Neural cell (in vitro differentiated cells): ENCODE results near the gene RTN4R. TPM values are rescaled to one million over a fixed set of nuclear protein-coding genes. Genes with fewer than 3 reads are reported as not detected.

ENCODE experiments used
- H2AFZ ChIP-seq: fragments of 200-600, 300-800 bp; sonication (generic), shearing (Covaris generic); 2 replicates; pipeline ENCODE4 v1.6.0; 2014; ENCODE audit warnings: low read depth, mild to moderate bottlenecking, antibody characterized with exemption, low read length, moderate library complexity
- H3F3A ChIP-seq: fragments of 200-600 bp; shearing (Covaris generic); 2 replicates; pipeline ENCODE4 v1.6.1; 2016; ENCODE audit warnings: mild to moderate bottlenecking, moderate library complexity, mixed read lengths, antibody characterized with exemption, low read length; ENCODE audit not compliant: insufficient read depth, poor library complexity, severe bottlenecking
- H3K27ac ChIP-seq: fragments of 200-600, 300-800 bp; sonication (generic), shearing (Covaris generic); 2 replicates; pipeline ENCODE4 v1.5.1; 2014; ENCODE audit warnings: mild to moderate bottlenecking, low read length, moderate library complexity
- H3K27me3 ChIP-seq: fragments of 300-800, 200-600 bp; sonication (generic), shearing (Covaris generic); 2 replicates; pipeline ENCODE4 v1.6.0; 2014; ENCODE audit warnings: mild to moderate bottlenecking, low read depth, low read length, moderate library complexity; ENCODE audit not compliant: insufficient read depth
- H3K36me3 ChIP-seq: fragments of 300-800, 200-600 bp; sonication (generic), shearing (Covaris generic); 2 replicates; pipeline ENCODE4 v1.5.1; 2014; ENCODE audit warnings: mild to moderate bottlenecking, antibody characterized with exemption, low read length, moderate library complexity; ENCODE audit not compliant: insufficient read depth
- H3K4me2 ChIP-seq: fragments of 300-800, 200-600 bp; sonication (generic), shearing (Covaris generic); 2 replicates; pipeline ENCODE4 v1.6.0; 2014; ENCODE audit warnings: mild to moderate bottlenecking, low read length
- H3K4me3 ChIP-seq: fragments of 300-800, 200-600 bp; sonication (generic), shearing (Covaris generic); 2 replicates; pipeline ENCODE4 v1.5.1; 2014; ENCODE audit warnings: mild to moderate bottlenecking, low read length, moderate library complexity
- H3K79me2 ChIP-seq: fragments of 200-600 bp; shearing (Covaris generic); replicated peaks from 2 replicates; pipeline ENCODE4 v1.6.0; 2014; ENCODE audit warnings: mild to moderate bottlenecking, low read length, moderate library complexity; ENCODE audit not compliant: insufficient read depth
- H3K9ac ChIP-seq: fragments of 300-800, 200-600 bp; sonication (generic), shearing (Covaris generic); 2 replicates; pipeline ENCODE4 v1.6.1; 2016; ENCODE audit warnings: mild to moderate bottlenecking, low read length, mixed read lengths
- H3K9me2 ChIP-seq: fragments of 200-600 bp; shearing (Covaris generic); 2 replicates; pipeline ENCODE4 v1.6.1; 2016; ENCODE audit warnings: mild to moderate bottlenecking, low read length, mixed read lengths; ENCODE audit not compliant: insufficient read depth
- H3K9me3 ChIP-seq: fragments of 200-600, 300-800 bp; sonication (generic), shearing (Covaris generic); 2 replicates; pipeline ENCODE4 v1.6.1; 2016; ENCODE audit warnings: mild to moderate bottlenecking, mixed run types, low read length, moderate library complexity, mixed read lengths
- H4K20me1 ChIP-seq: fragments of 200-600 bp; shearing (Covaris generic); 2 replicates; pipeline ENCODE4 v1.6.1; 2016; ENCODE audit warnings: mild to moderate bottlenecking, mixed run types; ENCODE audit not compliant: insufficient read depth
- EP300 ChIP-seq: fragments of 450-650 bp; conservative IDR thresholded peaks from 2 replicates; pipeline ENCODE4 v1.6.1; 2014; ENCODE audit warnings: antibody characterized with exemption, mild to moderate bottlenecking, moderate library complexity; ENCODE audit not compliant: poor library complexity, severe bottlenecking
- EZH2 ChIP-seq: fragments of 200-600, 300-800 bp; shearing (Covaris generic), sonication (generic); IDR thresholded peaks from 2 replicates; pipeline ENCODE4 v1.6.1; 2014; ENCODE audit warnings: antibody characterized with exemption, low read length, borderline replicate concordance, mild to moderate bottlenecking; ENCODE audit not compliant: insufficient read depth, poor library complexity, severe bottlenecking
- MXI1 ChIP-seq: fragments of 450-650 bp; conservative IDR thresholded peaks from 2 replicates; pipeline ENCODE4 v1.6.1; 2014; ENCODE audit warnings: antibody characterized with exemption, mild to moderate bottlenecking; ENCODE audit not compliant: poor library complexity, severe bottlenecking
- POLR2AphosphoS5 ChIP-seq: IDR thresholded peaks from 2 replicates; pipeline ENCODE4 v1.6.1; 2012
- RAD21 ChIP-seq: fragments of 450-650 bp; conservative IDR thresholded peaks from 2 replicates; pipeline ENCODE4 v1.6.1; 2014; ENCODE audit warnings: antibody characterized with exemption, mild to moderate bottlenecking, moderate library complexity
- SMC3 ChIP-seq: fragments of 450-650 bp; conservative IDR thresholded peaks from 2 replicates; pipeline ENCODE4 v1.6.1; 2014; ENCODE audit warnings: antibody characterized with exemption, mild to moderate bottlenecking, moderate library complexity; ENCODE audit not compliant: poor library complexity
- TAF1 ChIP-seq: IDR thresholded peaks from 2 replicates; pipeline ENCODE4 v1.6.1; 2012; ENCODE audit warnings: low read depth
- polyA plus RNA-seq: library from polyadenylated mRNA; depleted of rRNA; stranded (reverse); fragments of >200 nt; gene quantifications from 2 replicates; pipeline ENCODE4 v1.2.3, GENCODE V29; 2014
- TF ChIP-seq, protein P1 (sequence below): fragments of 450-650 bp; IDR thresholded peaks from 2 replicates; pipeline ENCODE4 v1.5.1; 2014; ENCODE audit warnings: antibody characterized with exemption, mild to moderate bottlenecking, moderate library complexity; ENCODE audit not compliant: poor library complexity, severe bottlenecking
- TF ChIP-seq, protein P2 (sequence below): IDR thresholded peaks from 2 replicates; pipeline ENCODE4 v1.6.1; 2012; ENCODE audit warnings: borderline replicate concordance

The RTN4R gene
- polyA plus RNA-seq, 1 donor from 2014 or later, result 13.6 TPM

DNA sequence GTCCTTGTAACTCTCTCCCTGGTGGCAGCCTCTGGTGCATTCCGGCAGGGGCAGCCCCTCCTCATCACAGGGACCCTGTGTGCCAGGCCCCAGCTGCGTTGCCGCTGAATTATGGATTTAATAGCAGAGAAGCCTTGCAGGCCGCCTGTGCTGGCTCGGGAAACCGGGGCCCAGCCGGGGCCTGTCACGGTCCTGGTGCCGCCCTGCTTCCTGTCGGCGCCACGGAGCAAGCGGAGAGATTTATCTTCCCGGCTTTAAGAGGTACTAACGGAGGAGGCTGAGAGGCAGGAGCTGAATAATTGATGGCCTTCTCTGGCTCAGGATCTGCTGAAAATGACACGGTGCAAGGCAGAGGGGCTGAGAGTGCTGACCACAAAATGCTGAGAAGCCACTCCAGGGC is 63.3 kb downstream of the RTN4R start:
- Histone ChIP-seq H4K20me1 (no peaks in the 10 kb centered on the region), H3F3A (no peaks in the 10 kb centered on the region), H3K27me3 (peaks cover 3% of the 10 kb centered on the region), H2AFZ (no peak overlapping the region), H3K27ac (no peak overlapping the region), H3K9me3 (no peaks in the 10 kb centered on the region), H3K79me2 (no peaks in the 10 kb centered on the region), H3K9me2 (no peaks in the 10 kb centered on the region), H3K4me2 (no peak overlapping the region), H3K36me3 (no peaks in the 10 kb centered on the region), H3K4me3 (no peak overlapping the region), H3K9ac (no peak overlapping the region)
- TF ChIP-seq SMC3 (no peak), RAD21 (no peak), TAF1 (no peak), EZH2 (no peak), POLR2AphosphoS5 (no peak), MXI1 (no peak), EP300 (no peak)
- TF ChIP-seq, protein P1, sequence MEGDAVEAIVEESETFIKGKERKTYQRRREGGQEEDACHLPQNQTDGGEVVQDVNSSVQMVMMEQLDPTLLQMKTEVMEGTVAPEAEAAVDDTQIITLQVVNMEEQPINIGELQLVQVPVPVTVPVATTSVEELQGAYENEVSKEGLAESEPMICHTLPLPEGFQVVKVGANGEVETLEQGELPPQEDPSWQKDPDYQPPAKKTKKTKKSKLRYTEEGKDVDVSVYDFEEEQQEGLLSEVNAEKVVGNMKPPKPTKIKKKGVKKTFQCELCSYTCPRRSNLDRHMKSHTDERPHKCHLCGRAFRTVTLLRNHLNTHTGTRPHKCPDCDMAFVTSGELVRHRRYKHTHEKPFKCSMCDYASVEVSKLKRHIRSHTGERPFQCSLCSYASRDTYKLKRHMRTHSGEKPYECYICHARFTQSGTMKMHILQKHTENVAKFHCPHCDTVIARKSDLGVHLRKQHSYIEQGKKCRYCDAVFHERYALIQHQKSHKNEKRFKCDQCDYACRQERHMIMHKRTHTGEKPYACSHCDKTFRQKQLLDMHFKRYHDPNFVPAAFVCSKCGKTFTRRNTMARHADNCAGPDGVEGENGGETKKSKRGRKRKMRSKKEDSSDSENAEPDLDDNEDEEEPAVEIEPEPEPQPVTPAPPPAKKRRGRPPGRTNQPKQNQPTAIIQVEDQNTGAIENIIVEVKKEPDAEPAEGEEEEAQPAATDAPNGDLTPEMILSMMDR, result no peak
- TF ChIP-seq, protein P2, sequence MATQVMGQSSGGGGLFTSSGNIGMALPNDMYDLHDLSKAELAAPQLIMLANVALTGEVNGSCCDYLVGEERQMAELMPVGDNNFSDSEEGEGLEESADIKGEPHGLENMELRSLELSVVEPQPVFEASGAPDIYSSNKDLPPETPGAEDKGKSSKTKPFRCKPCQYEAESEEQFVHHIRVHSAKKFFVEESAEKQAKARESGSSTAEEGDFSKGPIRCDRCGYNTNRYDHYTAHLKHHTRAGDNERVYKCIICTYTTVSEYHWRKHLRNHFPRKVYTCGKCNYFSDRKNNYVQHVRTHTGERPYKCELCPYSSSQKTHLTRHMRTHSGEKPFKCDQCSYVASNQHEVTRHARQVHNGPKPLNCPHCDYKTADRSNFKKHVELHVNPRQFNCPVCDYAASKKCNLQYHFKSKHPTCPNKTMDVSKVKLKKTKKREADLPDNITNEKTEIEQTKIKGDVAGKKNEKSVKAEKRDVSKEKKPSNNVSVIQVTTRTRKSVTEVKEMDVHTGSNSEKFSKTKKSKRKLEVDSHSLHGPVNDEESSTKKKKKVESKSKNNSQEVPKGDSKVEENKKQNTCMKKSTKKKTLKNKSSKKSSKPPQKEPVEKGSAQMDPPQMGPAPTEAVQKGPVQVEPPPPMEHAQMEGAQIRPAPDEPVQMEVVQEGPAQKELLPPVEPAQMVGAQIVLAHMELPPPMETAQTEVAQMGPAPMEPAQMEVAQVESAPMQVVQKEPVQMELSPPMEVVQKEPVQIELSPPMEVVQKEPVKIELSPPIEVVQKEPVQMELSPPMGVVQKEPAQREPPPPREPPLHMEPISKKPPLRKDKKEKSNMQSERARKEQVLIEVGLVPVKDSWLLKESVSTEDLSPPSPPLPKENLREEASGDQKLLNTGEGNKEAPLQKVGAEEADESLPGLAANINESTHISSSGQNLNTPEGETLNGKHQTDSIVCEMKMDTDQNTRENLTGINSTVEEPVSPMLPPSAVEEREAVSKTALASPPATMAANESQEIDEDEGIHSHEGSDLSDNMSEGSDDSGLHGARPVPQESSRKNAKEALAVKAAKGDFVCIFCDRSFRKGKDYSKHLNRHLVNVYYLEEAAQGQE, result no peak

DNA sequence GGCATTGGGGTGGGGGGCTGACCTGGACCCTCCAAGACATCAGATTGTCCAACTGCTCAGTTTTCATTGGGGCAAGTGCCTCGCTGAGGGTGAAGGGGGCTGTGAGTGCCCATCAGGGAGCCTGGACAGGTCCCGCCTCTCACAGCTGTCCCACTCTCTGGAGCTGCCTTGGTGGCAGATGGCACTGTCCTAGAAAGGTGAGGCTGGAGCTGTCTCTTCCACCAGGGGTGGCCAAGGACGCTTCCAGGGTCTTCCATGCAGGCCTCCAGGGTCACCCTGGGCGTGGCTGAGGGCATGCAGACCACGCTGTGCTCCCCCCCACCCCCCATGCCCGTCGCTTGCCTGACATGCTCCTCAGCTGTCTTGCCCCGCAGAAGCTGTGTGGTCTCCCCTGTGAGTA is 63.8 kb downstream of the RTN4R start:
- no peak overlapping the region for H2AFZ ChIP-seq

More for the DNA sequence above, 63.8 kb downstream of the RTN4R start:
- no peak overlapping the region for H3K9ac ChIP-seq
- H3F3A ChIP-seq, result no peaks in the 10 kb centered on the region
- peaks cover 3% of the 10 kb centered on the region for H3K27me3 ChIP-seq
- no peaks in the 10 kb centered on the region for H3K9me2 ChIP-seq
- H4K20me1 ChIP-seq, result no peaks in the 10 kb centered on the region
- no peaks in the 10 kb centered on the region for H3K79me2 ChIP-seq
- no peak for TF ChIP-seq POLR2AphosphoS5
- TF ChIP-seq EZH2, result no peak
- TF ChIP-seq RAD21, result no peak
- TF ChIP-seq, protein P1, result no peak
- no peak for TF ChIP-seq SMC3
- TF ChIP-seq TAF1, result no peak
- no peak for TF ChIP-seq MXI1
- TF ChIP-seq EP300, result no peak
- TF ChIP-seq, protein P2, result no peak
- no peak overlapping the region for H3K27ac ChIP-seq
- no peaks in the 10 kb centered on the region for H3K9me3 ChIP-seq
- H3K4me2 ChIP-seq, result no peak overlapping the region
- H3K4me3 ChIP-seq, result no peak overlapping the region
- H3K36me3 ChIP-seq, result no peaks in the 10 kb centered on the region
